Adrenal gland (tissue), 12 donors: ENCODE measurements around the gene ZKSCAN5. TPM values are rescaled to one million over a fixed set of nuclear protein-coding genes. Genes with fewer than 3 reads are reported as not detected.

ENCODE experiments used
- DNase-seq, 7 donors: peaks; one replicate each; pipeline ENCODE4 v3.0.0-alpha.2; 2019 to 2020
- H3K27ac ChIP-seq, 5 donors: fragments of 200-600 bp; sonication (generic) in 4 of 5; 1 replicate in 3 of 5; 2 replicates in 2 of 5; pipeline versions ENCODE4 v1.5.1 to v1.8.0; 2016 to 2020; ENCODE audit warnings: mild to moderate bottlenecking in 1 of 5
- H3K27me3 ChIP-seq: fragments of 200-600 bp; 2 replicates; pipeline ENCODE4 v1.8.0; 2021
- H3K36me3 ChIP-seq, 2 donors: fragments of 200-600 bp; replicated peaks in 1 of 2; 1 replicate in 1 of 2; 2 replicates in 1 of 2; pipeline versions ENCODE4 v1.5.1 to v1.8.0; 2018 to 2022
- H3K4me1 ChIP-seq, 2 donors: fragments of 200-600 bp; replicated peaks in 1 of 2; 1 replicate in 1 of 2; 2 replicates in 1 of 2; pipeline versions ENCODE4 v1.5.1 to v1.8.0; 2018 to 2021
- H3K4me3 ChIP-seq, 4 donors: fragments of 200-600 bp; sonication (generic) in 3 of 4; one replicate each; pipeline ENCODE4 v1.5.1; 2016 to 2018
- H3K9me3 ChIP-seq, 3 donors: fragments of 200-600 bp; sonication (generic) in 1 of 3; replicated peaks in 1 of 3; 1 replicate in 2 of 3; 2 replicates in 1 of 3; pipeline versions ENCODE4 v1.5.1 to v1.8.0; 2016 to 2021
- CTCF ChIP-seq, 6 experiments: fragments of 450-650 bp in 4 of 6; fragments of 200-600 bp in 2 of 6; sonication (generic) in 1 of 6; IDR thresholded peaks; 1 replicate in 5 of 6; 2 replicates in 1 of 6; pipeline versions ENCODE4 v1.5.1 to v1.8.0; 2016 to 2021; ENCODE audit warnings: antibody characterized with exemption in 6 of 6, mild to moderate bottlenecking in 2 of 6, moderate library complexity in 1 of 6
- POLR2A ChIP-seq, 2 donors: fragments of 450-650 bp; IDR thresholded peaks; one replicate each; pipeline ENCODE4 v1.6.1; 2017; ENCODE audit warnings: antibody characterized with exemption in 2 of 2, mild to moderate bottlenecking in 2 of 2, moderate library complexity in 1 of 2
- WGBS, 4 donors: extraction: QIAGEN DNeasy Blood & Tissue Kit in 2 of 4; methylation state at CpG; one replicate each; pipeline versions ENCODE4 v1.1.5 to v1.1.7; 2013 to 2017; 5-methylcytosine and 5-hydroxymethylcytosine counted together
- intact Hi-C, 2 donors: fragments of 100-400 bp; cut with DNase I; formaldehyde crosslinking; loops; one replicate each; pipeline versions ENCODE4 v1.14.1 to v1.15.0; 2022 to 2023
- polyA plus RNA-seq, 3 donors: library from polyadenylated mRNA; stranded (reverse); fragments of 200-250 nt in 2 of 3; fragments of 350-450 nt in 1 of 3; fragmentation: Illumina TruSeq in 1 of 3; extraction: RNeasy Lipid Tissue Mini Kit (QIAGEN cat#74804) in 1 of 3; gene quantifications; one replicate each; pipeline ENCODE4 v1.2.3, GENCODE V29; 2013 to 2014
- total RNA-seq, 9 donors: library from RNA; depleted of rRNA in 4 of 9; stranded (reverse); fragments of >200 nt in 4 of 9; fragments of 120-200 nt in 1 of 9; fragmentation: NEBNext Ultra II Directional in 1 of 9; extraction: Animal tissue kit (Norgen Biotek cat#: 25700) in 1 of 9; gene quantifications; one replicate each; pipeline versions ENCODE4 v1.1.0 to v1.2.4, GENCODE V29; 2013 to 2023
- donor health status: healthy with polysubstance abuse.
- donor health status: Bipolar disorder and iron deficiency.
- donor health status: DM: yes; HTN: yes; CAD: no.
- donor health status: DM: no; HTN: no; CAD: no.
- donor health status: DM: no; HTN: no; CAD: no.
- donor health status: DM: yes; HTN: yes; CAD: no.

ZKSCAN5 gene
- total and polyA plus RNA-seq, 12 donors = 4.5 to 18.5 (median 8.7) TPM

GRCh38 chr7:99461221-99461620 is 43.2 kb upstream of the ZKSCAN5 start:
- WGBS, 4 donors = 83 to 100% (median 87%) methylated on average over 1 to 2 of the region's 2 CpGs
- Histone ChIP-seq H3K9me3 (no peaks in the 10 kb centered on the region), H3K36me3 (peaks cover 0 to 39% of the 10 kb centered on the region in 2 donors), H3K4me3 (no peak overlapping the region), H3K4me1 (peaks cover 16 to 35% of the 10 kb centered on the region in 2 donors), H3K27me3 (no peaks in the 10 kb centered on the region), H3K27ac (peak overlapping the region in 1 of 5 donors; percentile 31)
- intact Hi-C loops = no loop called here
- no peak for DNase-seq
- no peak for TF ChIP-seq POLR2A (IDR thresholded peaks at IDR 0.05)
- no peak for TF ChIP-seq CTCF (IDR thresholded peaks at IDR 0.05)

- Histone ChIP-seq H3K4me3 (peak overlapping the region; percentile 52 to 92 (median 84)), H3K4me1 (peaks cover 8 to 28% of the 10 kb centered on the region in 2 donors), H3K27me3 (no peaks in the 10 kb centered on the region), H3K36me3 (no peaks in the 10 kb centered on the region), H3K27ac (peak overlapping the region; percentile 74 to 94 (median 87)), H3K9me3 (no peaks in the 10 kb centered on the region)
- WGBS, 4 donors = 0 to 5% (median 3%) methylated on average over 7 to 9 of the region's 9 CpGs
- intact Hi-C loops = no loop called here
- no peak for TF ChIP-seq CTCF (IDR thresholded peaks at IDR 0.05)
- TF ChIP-seq POLR2A (IDR thresholded peaks at IDR 0.05) = no peak
- DNase-seq = no peak
Measured at GRCh38 chr7:99465421-99465768, 39.1 kb upstream of the ZKSCAN5 start.

GRCh38 chr7:99468336-99468918 is 36.0 kb upstream of the ZKSCAN5 start:
- H3K4me3 ChIP-seq = no peak overlapping the region
- H3K36me3 ChIP-seq = no peaks in the 10 kb centered on the region
- WGBS, 4 donors = 88 to 98% (median 92%) methylated on average over 7 to 29 of the region's 29 CpGs
- no peak for TF ChIP-seq POLR2A (IDR thresholded peaks at IDR 0.05)
- TF ChIP-seq CTCF (IDR thresholded peaks at IDR 0.05) = no peak
- intact Hi-C loops = no loop called here
- no peak overlapping the region for H3K27ac ChIP-seq
- H3K9me3 ChIP-seq = no peaks in the 10 kb centered on the region
- H3K4me1 ChIP-seq = peaks cover 4 to 30% of the 10 kb centered on the region in 2 donors
- no peak for DNase-seq
- no peaks in the 10 kb centered on the region for H3K27me3 ChIP-seq

GRCh38 chr7:99469381-99470065 is 34.9 kb upstream of the ZKSCAN5 start:
- H3K27ac ChIP-seq = peak overlapping the region in 1 of 5 donors; percentile 17
- H3K9me3 ChIP-seq = no peaks in the 10 kb centered on the region
- TF ChIP-seq POLR2A (IDR thresholded peaks at IDR 0.05) (no peak), CTCF (IDR thresholded peaks at IDR 0.05) (no peak)
- no peak overlapping the region for H3K4me3 ChIP-seq
- intact Hi-C loops = no loop called here
- H3K4me1 ChIP-seq = peaks cover 4 to 28% of the 10 kb centered on the region in 2 donors
- H3K36me3 ChIP-seq = no peaks in the 10 kb centered on the region
- DNase-seq = no peak
- H3K27me3 ChIP-seq = no peaks in the 10 kb centered on the region
- WGBS, 4 donors = 42 to 50% (median 46%) methylated on average over 23 of the region's 23 CpGs
